MM.1S (cell line): Measurements from ENCODE around the gene GLTPD2.

ENCODE experiments used
- CTCF ChIP-seq: fragments of 300-600 bp; sonication (generic); IDR thresholded peaks from 2 replicates; pipeline ENCODE4 v1.5.1; 2016; ENCODE audit warnings: antibody characterized with exemption, low read length, mixed read lengths
- EZH2phosphoT487 ChIP-seq: fragments of 300-600 bp; sonication (generic); IDR thresholded peaks from 2 replicates; pipeline ENCODE4 v1.6.1; 2018; ENCODE audit warnings: antibody characterized with exemption, low read length

DNA sequence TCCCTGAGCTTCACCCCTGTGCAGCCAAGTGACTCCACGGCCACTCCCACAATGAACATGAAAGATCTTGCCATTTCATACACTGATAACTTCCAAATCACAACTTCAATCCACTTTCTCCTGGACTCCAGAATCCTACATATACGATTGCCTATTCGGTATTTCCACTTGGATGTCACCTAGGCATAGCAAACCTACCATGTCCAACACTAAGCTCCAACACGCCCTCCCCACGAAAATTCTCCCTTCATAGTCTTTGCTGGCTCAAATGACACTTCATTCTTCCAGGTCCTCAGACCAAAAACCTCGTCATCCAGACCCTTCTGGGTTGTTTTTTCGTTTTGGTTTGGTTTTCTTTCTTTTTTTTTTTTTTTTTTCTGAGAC is 1.9 kb downstream of the GLTPD2 start:
- TF ChIP-seq CTCF (no peak), EZH2phosphoT487 (no peak)
